Neural cell (in vitro differentiated cells): ENCODE results near the gene C14orf119.

Experiments used
- EP300 ChIP-seq: fragments of 450-650 bp; conservative IDR thresholded peaks from 2 replicates; pipeline ENCODE4 v1.6.1; 2014; ENCODE audit warnings: antibody characterized with exemption, mild to moderate bottlenecking, moderate library complexity; ENCODE audit not compliant: poor library complexity, severe bottlenecking
- EZH2 ChIP-seq: fragments of 200-600, 300-800 bp; shearing (Covaris generic), sonication (generic); IDR thresholded peaks from 2 replicates; pipeline ENCODE4 v1.6.1; 2014; ENCODE audit warnings: antibody characterized with exemption, low read length, borderline replicate concordance, mild to moderate bottlenecking; ENCODE audit not compliant: insufficient read depth, poor library complexity, severe bottlenecking
- MXI1 ChIP-seq: fragments of 450-650 bp; conservative IDR thresholded peaks from 2 replicates; pipeline ENCODE4 v1.6.1; 2014; ENCODE audit warnings: antibody characterized with exemption, mild to moderate bottlenecking; ENCODE audit not compliant: poor library complexity, severe bottlenecking
- POLR2AphosphoS5 ChIP-seq: IDR thresholded peaks from 2 replicates; pipeline ENCODE4 v1.6.1; 2012
- RAD21 ChIP-seq: fragments of 450-650 bp; conservative IDR thresholded peaks from 2 replicates; pipeline ENCODE4 v1.6.1; 2014; ENCODE audit warnings: antibody characterized with exemption, mild to moderate bottlenecking, moderate library complexity
- TF ChIP-seq, protein P1 (sequence below): fragments of 450-650 bp; IDR thresholded peaks from 2 replicates; pipeline ENCODE4 v1.5.1; 2014; ENCODE audit warnings: antibody characterized with exemption, mild to moderate bottlenecking, moderate library complexity; ENCODE audit not compliant: poor library complexity, severe bottlenecking
- TF ChIP-seq, protein P2 (sequence below): IDR thresholded peaks from 2 replicates; pipeline ENCODE4 v1.6.1; 2012; ENCODE audit warnings: borderline replicate concordance

DNA sequence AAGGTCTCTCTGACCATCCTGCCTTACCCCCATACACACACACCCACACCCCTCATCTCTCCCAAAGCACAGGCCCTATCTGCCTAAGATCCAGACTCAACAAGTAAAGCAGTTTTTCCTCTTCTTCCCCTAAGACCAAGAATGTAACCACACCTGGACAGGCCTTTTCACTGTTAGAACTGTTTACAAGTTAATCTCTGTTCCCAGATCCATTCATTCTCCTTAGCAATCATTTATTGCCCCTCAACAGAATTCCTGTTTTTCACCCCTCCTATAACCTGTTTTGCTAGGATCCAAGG lies 11.4 kb downstream of the C14orf119 start:
- no peak for TF ChIP-seq EP300
- TF ChIP-seq, protein P1, sequence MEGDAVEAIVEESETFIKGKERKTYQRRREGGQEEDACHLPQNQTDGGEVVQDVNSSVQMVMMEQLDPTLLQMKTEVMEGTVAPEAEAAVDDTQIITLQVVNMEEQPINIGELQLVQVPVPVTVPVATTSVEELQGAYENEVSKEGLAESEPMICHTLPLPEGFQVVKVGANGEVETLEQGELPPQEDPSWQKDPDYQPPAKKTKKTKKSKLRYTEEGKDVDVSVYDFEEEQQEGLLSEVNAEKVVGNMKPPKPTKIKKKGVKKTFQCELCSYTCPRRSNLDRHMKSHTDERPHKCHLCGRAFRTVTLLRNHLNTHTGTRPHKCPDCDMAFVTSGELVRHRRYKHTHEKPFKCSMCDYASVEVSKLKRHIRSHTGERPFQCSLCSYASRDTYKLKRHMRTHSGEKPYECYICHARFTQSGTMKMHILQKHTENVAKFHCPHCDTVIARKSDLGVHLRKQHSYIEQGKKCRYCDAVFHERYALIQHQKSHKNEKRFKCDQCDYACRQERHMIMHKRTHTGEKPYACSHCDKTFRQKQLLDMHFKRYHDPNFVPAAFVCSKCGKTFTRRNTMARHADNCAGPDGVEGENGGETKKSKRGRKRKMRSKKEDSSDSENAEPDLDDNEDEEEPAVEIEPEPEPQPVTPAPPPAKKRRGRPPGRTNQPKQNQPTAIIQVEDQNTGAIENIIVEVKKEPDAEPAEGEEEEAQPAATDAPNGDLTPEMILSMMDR: no peak
- no peak for TF ChIP-seq RAD21
- TF ChIP-seq, protein P2, sequence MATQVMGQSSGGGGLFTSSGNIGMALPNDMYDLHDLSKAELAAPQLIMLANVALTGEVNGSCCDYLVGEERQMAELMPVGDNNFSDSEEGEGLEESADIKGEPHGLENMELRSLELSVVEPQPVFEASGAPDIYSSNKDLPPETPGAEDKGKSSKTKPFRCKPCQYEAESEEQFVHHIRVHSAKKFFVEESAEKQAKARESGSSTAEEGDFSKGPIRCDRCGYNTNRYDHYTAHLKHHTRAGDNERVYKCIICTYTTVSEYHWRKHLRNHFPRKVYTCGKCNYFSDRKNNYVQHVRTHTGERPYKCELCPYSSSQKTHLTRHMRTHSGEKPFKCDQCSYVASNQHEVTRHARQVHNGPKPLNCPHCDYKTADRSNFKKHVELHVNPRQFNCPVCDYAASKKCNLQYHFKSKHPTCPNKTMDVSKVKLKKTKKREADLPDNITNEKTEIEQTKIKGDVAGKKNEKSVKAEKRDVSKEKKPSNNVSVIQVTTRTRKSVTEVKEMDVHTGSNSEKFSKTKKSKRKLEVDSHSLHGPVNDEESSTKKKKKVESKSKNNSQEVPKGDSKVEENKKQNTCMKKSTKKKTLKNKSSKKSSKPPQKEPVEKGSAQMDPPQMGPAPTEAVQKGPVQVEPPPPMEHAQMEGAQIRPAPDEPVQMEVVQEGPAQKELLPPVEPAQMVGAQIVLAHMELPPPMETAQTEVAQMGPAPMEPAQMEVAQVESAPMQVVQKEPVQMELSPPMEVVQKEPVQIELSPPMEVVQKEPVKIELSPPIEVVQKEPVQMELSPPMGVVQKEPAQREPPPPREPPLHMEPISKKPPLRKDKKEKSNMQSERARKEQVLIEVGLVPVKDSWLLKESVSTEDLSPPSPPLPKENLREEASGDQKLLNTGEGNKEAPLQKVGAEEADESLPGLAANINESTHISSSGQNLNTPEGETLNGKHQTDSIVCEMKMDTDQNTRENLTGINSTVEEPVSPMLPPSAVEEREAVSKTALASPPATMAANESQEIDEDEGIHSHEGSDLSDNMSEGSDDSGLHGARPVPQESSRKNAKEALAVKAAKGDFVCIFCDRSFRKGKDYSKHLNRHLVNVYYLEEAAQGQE: no peak
- no peak for TF ChIP-seq POLR2AphosphoS5
- no peak for TF ChIP-seq EZH2
- no peak for TF ChIP-seq MXI1
